ENCODE data around the gene RPL38.
"Not testable (repeated sequence)": the region's sequence is repeated elsewhere in the genome, so short reads cannot be mapped to it uniquely, and the experiment has no call there.

Gene RPL38

DNA sequence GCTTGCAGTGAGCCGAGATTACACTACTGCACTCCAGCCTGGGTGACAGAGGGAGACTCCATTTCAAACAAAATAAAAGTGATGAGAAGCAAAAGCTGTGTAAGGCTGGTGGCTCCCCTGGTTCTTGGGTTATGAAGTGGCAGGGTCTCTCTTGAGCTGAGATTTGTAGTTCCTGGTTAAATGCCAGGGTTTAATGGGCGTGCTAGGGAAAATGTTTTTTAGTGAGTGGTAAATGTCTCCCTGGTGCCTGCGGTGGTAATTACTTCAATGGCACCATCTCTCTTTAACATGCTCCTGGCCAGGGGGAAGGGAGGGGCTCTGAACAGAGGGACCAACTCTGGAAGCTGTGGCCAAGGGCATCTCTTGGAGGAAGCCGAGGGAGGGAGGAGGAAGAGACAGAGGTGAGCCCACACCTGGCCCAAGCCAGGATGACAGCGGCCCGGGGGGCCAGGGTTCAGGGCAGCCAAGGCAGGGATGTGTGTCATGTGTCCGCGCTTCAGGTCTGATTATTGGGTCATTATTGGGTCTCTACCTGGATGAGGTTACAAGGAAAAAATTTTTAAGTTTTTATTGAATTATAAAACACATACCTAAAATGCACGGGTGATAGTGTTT, 17.8 kb upstream of the RPL38 start:
- DNase-seq, result no peak

DNA sequence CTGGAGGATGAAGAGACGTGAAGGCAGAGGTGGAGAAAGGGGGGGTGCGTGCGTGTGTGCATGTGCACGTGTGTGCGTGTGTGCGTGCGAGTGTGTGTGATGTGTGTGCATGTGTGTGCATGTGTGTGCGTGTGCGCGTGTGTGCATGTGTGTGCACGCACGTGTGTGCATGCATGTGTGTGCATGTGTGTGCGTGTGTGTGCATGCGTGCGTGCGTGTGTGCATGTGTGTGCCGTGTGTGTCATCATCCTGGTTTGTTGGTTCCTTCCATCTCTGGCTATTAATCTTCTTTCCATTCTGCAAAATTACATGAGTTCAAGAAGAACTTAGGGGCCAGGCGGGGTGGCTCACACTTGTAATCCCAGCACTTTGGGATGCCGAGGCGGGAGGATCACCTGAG, 17.0 kb upstream of the RPL38 start:
- no peak for DNase-seq

DNA sequence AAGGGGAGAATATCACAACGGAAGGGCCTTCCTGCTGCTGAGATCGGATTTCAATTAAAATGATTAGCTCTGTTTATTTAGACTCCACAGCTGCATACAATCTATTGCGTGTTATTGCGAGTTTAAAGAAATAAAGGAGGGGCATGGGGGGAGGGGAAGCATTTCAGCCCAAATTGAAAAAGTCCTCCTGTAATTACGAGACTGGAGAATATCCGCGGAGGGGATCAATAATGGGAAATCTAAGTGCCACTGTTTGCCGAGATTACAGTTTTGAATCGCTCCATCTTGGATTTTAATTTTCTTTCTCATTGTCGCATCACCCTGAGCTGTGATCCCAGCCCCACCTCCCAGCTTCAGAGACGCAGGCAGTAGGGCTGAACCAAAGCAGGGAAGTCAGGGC, 15.7 kb upstream of the RPL38 start:
- DNase-seq, result no peak

DNA sequence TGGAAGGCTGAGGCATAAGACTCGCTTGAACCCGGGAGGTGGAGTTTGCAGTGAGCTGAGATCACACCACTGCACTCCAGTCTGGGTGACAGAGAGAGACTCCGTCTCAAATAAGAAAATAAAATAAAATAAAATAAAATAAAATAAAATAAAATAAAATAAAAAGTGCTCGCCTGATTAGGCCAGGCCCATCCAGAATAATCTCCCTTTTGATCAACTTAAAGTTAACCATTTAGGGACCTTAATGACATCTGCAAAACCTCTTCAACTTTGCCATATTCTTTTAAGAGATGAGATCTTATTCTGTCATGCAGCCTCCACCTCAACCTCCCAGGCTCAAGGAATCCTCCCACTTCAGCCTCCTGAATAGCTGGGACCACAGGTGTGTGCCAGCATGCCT, 14.8 kb upstream of the RPL38 start:
- not testable (repeated sequence) for DNase-seq

DNA sequence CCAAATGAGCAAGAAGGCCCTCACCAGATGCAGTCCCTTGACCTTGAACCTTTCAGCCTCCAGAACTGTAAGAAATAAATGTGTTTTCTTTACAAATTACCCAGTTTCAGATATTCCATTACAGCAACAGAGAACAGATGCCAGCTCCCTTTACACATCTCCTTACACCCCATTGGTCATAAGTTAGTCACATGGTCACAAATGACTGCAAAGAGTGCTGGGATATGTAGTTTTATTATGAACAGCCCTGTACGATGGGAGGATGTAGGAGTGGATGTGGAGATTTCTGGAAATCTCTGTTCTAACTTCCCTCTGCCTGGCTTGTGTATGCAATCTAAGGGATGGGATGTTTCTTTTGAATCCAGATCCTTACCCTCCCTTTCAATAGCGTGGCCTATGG, 13.3 kb upstream of the RPL38 start:
- DNase-seq, result no peak

DNA sequence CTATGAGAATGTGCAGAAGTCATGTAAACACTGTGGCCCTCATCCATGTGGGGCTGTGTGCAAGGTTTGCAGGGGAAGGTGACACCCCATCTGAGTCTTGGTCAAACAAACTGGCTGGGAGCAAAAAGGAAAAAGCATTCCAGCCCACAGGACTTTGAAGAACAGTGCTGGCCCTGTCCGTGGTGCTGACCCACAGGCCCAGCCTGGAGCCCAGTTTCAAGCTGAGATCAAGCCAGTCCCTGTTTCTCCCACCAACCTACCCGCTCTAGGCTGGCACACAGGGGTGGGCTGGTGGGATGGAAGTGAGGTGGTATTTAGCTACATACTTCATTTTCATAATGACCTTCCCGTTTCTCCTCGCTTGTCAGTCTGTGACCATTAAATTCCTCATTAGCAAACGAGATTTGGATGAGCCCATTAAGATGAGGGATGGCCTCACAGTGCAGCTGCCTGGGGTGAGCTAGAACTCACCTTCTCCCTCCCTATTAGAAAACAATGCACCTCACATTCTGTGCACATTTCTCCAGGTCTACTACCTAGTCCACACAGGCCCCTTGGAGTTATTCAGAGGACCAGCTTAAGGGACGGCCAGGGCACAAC, 12.6 kb upstream of the RPL38 start:
- DNase-seq, result no peak

DNA sequence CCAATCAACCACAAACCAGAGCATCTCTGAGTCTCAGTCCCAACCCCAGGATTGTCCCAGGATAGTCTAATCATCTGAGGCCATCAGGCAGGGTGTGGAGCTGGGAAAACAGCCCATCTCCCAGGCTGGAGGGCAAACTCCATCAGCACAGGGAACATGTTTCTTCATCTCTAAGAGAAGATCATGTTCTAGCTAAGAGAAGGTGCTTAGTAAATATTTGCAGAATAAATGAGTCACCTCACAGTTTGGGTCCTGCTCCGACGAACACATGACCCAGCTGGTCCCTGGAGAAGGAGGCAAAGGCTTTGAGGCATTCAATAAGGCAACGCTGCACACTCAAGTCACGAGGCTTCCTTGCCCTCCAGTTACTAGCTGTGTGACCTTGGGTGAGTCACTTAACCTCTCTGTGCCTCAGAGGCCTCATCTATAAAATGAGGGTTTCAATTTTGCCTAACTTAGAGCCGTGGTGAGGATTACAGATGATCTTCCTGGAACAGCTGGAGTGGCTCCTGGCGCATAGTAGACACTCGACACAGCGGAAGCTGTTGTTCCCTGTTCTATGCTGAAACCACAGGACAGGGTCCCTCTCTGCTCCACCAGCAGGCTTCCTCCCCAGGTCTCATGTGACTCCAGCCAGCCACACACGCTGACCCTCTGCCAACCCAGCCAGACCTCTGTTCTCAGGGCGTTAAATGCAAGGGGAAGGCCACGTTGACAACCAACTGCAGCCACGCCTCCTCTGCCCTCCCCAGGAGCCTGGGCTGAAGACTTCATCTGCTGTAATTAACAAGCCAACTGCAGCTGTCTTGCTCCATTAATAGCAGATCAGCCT, 10.3 kb upstream of the RPL38 start:
- DNase-seq, result no peak

DNA sequence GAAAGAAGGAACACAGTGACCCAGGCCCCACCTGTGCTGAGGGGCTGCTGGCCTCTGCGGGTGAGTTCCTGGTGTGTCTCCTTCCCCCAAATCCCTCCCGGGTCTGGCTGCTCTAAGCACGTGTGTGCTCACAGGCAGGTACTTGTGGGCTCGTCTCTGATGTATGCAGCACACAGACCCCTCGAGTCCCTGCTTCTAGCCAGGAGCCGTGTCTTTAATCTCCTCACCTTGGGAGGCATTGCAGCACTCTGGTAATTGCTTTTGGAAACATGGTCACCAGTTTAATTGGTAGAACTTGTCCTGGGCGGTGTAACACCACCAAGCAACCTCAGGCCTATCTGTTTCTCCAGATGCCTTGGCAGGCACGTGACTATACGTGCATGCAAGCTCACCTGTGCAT, 8.8 kb upstream of the RPL38 start:
- no peak for DNase-seq

DNA sequence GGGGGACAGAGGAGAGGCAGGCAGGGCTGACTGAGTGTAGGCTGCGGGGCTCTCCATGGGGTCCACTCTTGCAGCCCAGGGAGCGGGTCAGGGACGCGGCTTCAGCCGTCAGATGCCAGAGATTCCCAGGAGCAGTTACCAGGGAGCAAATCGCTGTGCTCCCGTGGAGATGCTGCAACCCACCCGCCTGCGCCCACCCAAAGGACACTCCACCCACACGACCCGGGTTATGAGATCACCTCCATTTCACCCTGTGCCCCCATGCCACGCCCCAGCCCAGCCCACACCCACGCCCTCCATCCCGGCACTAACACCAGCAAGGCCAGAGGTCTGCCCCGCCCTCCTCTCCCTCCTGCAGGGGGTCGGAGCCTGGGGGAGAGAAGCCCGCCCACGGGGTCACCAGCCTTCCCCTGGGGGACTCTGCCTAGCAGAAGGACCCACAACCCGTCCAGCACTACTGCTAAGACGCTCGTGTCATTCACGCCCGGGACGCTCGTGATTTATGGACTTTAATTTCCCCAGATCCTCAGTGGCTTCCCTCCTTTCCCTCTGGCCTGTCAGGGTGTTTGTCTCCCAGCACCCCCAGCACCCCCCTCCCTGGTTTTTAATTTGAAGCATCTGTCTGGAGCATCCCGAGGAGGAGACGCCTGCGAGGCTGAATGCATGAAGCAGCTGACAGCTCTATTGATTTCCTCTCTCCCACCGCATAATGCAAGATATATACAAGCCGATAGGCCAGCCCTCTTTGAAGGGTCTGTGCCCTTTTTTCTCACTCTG, 6.7 kb upstream of the RPL38 start:
- DNase-seq, result no peak

DNA sequence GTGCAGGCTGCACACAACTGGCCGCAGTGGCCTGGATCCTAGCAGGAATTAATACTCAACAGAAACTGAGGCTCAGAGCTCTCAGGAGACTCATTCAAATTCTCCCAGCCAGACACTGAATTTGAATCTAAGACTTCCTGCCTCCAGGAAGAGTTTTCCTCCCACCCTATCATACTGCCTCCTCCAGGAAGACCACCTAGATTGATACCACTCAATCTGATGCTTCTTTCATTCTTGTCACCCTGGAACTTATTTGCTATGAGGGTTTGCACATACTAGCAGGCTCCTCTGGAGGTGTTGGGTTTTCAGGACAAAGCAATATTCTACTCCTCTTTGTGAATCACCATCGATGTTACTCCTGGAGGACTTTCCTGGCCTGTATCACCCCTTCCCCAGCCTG, 5.7 kb upstream of the RPL38 start:
- no peak for DNase-seq

DNA sequence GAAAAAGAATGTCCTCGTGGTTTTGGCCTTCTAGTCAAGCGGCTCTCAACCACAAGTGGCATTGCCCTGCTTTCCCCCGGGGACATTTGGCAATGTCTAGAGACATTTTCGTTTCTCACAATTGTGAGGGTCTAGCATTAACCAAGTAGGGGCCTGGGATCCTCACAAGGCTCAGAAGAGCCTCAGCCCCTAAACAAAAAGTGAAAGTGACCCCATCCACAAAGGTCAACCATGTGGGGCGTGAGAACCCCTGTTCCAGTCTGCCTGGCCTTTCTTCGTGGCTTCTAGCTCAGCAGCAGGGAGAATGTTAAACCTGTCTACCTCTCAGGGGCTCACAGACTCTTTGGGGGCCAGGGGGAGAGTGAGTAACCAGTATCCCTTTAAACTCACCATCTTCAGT, 4.8 kb upstream of the RPL38 start:
- no peak for DNase-seq

DNA sequence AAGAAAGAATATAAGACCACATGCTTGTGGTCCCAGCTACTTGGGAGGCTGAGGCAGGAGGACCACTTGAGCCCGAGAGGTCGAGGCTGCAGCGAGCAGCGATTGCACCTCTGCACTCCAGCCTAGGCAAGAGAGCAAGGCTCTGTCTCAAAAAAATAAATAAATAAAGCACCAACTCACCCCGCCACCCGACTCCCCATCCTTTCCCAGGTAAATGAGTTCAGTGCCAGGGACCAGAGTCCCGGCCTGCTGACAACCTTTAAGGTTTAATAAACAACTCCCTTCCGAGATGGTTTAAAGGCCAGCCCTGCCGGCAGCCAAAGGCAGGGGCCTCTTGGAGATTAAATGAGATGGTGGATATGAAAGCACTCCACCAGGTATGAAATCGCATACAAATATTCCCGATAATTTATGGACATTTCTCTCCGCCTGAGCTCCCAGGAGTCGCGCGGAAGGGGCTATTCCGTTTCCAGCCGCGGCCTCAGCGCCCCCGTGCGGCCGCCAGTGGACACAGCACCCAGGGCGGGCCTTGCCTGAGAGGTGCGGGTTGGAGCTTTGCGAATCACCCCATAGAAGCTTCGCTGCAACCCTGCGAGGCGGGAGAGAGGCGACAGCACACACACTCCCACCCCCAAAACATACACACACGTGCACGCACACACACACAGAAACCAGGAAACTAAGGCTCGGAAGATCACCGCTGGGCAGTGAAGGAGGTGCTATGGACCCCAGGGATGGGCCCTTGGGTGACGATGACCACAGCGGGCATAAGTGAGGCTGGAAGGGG, 4.0 kb upstream of the RPL38 start:
- DNase-seq, result peak; percentile 16 to 71 (median 42)

DNA sequence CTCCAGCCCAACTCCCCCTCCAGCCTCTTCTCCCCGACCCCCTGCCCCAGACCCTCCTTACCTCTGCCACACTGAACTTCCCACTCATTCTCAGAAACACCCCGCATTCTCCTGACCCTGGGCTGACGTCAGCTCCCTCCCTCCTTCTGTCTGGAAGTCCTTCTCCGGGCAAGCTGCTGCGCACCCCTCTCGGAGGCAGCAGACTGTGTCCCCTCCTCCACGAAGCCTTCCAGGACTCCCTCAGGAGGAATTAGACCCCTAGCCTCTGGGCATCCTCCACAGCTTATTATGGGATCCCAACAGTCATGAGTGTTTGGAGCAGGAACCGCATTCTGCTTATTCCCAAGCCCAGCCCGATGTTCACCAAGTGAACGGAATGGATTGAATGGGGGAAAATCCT, 3.4 kb upstream of the RPL38 start:
- no peak for DNase-seq

DNA sequence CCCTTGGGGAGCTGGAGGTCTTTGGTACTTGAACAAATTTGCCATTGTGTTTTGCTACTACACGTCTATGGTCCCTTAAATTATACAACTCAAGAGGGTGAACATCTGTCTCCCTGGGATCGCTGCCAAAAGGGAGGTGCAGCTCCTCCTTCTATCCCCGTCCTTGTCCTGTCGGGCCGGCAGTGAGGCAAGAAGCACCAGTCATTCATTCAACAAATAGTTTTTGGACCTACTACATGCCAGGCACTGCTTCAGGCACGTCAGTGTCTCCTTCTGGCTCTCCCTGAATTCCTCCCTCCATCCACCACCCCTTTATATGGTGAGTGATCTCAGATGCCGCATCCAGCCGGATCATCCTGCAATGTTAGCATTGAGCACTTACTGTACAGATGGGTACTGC, 2.2 kb upstream of the RPL38 start:
- DNase-seq, result no peak

DNA sequence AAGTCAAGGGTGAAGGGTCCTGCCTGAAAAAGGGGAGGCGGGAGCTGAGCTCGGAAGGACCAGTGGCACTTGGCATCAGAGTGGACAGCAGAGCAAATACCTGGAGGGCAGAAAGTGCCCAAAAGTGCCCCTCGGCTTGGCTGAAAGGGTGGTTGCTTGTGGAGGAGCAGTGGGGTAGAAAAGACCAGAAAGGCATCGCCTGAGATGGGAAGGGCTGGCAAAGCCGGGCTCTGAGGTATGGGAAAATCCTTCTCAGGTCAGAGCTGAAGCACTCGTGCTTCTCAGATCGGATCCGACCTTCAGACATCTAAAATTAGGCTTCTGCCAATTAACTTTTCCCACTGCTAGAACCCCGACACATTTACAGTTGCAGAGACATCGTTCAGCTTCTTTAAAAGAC, 1.5 kb upstream of the RPL38 start:
- no peak for DNase-seq

DNA sequence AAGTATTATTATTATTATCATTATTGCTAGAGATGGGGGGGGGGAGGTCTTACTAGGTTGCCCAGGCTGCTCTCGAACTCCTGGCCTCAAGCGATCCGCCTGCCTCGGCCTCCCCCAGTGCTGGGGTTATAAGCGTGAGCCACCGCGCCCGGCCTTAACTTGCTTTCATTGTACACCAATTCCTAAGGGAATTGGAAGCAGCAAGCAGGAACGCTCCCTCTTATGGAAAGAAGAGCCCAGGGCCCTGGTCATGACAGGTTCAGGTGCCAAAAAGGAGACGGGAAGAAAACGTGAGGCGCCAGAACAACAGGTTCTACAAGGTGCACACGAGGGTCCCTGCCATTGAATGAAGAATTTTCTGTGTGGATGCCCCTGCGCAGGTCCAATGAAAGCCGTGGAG, 540 bp upstream of the RPL38 start:
- no peak for DNase-seq

DNA sequence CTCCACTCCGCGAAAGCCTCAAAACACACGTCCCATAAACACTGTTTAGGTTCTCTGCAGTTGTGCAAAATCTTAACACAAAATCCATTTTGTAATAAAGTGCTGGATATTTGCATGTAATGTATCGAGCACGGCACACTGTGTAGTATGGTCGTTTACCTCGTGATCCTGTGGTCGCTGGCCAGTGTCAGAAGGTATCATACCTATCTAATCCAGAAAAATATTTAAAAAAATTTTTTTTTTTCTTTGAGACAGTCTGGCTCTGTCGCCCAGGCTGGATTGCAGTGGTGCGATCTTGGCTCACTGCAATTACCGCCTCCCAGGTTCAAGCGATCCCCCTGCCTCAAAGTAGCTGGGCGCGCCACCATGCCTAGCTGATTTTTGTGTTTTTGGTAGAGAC, 996 bp downstream of the RPL38 start:
- no peak for DNase-seq

DNA sequence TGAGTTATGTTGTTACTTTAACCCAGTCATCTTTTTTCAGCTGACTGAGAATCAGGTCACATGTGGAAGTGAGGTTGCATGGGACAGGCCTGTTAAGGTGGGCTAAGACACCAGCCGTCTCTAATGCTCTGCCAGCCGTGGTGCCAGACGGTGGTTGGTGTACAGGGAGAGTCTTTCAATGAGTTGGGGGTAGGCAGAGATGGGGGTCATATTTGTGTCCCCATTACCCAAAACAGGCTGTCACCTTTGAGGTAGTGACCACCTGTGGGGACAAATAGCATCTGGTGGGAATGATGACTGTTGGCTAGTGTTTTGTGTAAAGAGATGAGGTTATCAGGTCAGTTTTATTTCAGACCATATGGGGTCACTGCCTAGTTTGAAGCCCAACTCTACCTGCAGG, 1.8 kb downstream of the RPL38 start:
- DNase-seq, result no peak

DNA sequence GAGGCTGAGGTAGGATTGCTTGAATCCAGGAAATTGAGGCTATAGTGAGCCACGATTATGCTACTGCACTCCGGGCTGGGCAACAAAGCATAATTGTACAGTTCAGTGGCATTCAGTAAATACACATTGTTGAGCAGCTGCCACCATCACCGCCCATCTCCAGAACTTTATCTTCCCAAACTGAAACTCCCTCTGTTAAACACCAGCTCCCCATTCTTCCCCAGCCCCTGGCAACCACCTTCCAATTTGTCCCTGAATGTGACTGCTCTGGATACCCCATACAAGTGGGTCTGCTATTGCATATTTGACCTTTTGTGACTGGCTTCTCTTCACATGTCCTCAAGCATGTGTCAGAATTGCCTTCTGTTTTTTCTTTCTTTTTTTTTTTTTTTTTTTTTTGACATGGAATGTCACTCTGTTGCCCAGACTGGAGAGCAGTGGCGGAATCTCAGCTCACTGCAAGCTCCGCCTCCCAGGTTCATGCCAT, 2.9 kb downstream of the RPL38 start:
- DNase-seq, result no peak

DNA sequence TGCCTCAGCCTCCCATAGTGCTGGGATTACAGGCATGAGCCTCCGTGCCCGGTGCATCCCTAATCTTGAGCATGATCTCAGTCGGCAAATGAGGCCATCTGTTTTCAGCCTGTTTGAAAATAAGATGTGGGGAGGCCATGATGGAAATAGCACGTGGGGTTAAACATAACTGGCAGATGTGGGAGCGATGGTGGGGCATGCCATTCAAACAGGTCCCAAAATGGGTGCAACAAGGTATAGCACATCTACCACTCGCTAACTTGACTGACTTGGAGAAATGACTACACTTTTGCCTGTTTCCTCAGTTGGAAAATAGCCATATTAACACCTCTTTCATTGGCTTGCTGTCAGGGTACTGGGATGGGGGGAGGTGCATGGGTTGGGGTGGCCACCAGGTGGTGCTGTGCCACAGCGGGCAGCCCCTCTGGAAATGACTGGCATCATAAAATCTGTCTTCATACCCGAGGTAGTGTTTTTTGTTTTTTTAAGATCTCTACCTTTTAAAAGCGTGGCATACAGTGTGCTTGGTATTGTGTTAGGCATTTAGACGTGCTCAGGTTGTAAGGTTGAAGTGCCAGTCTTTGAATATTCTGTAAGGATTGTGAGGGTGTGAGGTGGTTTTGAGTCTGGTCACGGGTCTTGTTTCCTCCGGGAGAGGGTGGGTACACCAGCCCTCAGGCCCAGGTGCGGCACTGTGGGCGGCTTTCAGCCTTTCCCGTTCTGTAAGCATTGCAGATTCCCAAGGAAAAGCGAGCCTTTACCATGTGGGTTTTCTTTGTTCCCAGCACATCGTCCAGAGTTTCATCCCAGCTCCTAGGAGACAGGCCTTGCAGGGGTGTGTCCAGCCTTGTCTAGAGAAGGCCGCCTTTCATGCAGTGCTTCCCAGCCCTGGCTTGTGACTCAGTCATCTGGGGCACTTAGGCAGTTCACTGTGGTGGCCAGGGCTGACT, 7.0 kb downstream of the RPL38 start:
- peak; percentile 64 to 83 (median 70) for DNase-seq

DNA sequence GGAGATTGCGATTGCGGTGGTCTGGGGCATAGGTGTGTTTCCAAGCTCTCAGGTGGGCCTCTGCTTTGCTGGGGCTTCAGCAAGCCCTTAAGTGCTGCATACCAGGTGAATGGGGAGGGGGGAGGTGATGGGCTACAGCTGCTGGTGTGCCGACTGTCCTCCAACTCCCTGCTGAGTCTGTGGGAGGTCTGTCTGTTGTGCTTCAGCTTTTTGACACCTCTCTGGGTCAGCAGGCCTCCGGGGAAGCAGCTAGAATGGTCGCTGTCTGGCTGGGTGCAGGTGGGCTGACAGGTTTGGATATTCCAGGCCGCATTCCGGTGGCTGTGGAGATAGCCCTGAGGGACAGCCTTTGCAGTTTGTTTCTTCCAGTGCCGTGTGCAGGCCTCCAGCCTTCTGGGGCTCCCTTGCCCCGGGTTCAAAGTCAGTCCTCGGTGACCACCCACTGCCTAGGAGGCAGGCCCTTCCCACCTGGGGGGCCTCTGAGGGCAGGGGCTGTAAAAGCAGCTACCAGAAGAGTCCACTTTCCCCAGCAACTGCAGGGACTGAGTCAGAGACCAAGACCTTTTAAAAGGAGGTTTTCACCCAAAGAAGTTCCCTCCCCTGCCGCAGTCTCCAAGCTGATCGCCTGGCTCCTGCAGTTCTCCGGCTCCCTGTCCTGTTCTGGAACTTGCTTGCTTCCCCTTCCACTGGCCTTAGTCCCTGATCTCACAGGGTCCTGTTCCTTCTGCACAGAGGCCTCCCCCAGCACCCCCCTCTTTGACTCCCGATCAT, 7.8 kb downstream of the RPL38 start:
- DNase-seq, result no peak

Data from stimulated activated naive CD4-positive, alpha-beta T cell (primary cell).